Calu3 (cell line): ENCODE measurements around the gene SNX6. TPM values are rescaled to one million over a fixed set of nuclear protein-coding genes. Genes with fewer than 3 reads are reported as not detected.

Experiments
- BruUV-seq: library from RNA; stranded (reverse); fragments of 400-500 nt; replicated peaks from 2 replicates; lab custom pipeline; 2021; lab: Mats Ljungman, UMichigan
- CTCF ChIA-PET: fragments of 300-600 bp; sonication (Branson Sonifier 250); formaldehyde crosslinking; loops from one replicate; lab custom pipeline; 2022; ENCODE audit warnings: antibody characterized with exemption; lab: Charles Lee
- DNase-seq: peaks from one replicate; pipeline ENCODE4 v3.0.0; 2022
- H3K27ac Mint-ChIP-seq: one replicate; pipeline ENCODE4 v1.8.0; 2022; ENCODE audit warnings: mixed read lengths; ENCODE audit not compliant: unreplicated experiment
- H3K27me3 Mint-ChIP-seq: one replicate; pipeline ENCODE4 v1.8.0; 2022; ENCODE audit warnings: mixed read lengths; ENCODE audit not compliant: unreplicated experiment
- H3K36me3 Mint-ChIP-seq: one replicate; pipeline ENCODE4 v1.8.0; 2022; ENCODE audit warnings: mild to moderate bottlenecking, moderate library complexity, mixed read lengths; ENCODE audit not compliant: insufficient read depth, unreplicated experiment
- H3K4me1 Mint-ChIP-seq: one replicate; pipeline ENCODE4 v1.8.0; 2022; ENCODE audit warnings: mild to moderate bottlenecking, low read depth, mixed read lengths; ENCODE audit not compliant: unreplicated experiment
- H3K4me3 Mint-ChIP-seq: one replicate; pipeline ENCODE4 v1.8.0; 2022; ENCODE audit warnings: mild to moderate bottlenecking, low read depth, moderate library complexity, mixed read lengths; ENCODE audit not compliant: unreplicated experiment
- H3K9me3 Mint-ChIP-seq: one replicate; pipeline ENCODE4 v1.8.0; 2022; ENCODE audit warnings: low read depth, mixed read lengths; ENCODE audit not compliant: unreplicated experiment
- CTCF ChIP-seq: fragments of 200-600 bp; IDR thresholded peaks from one replicate; pipeline ENCODE4 v1.8.0; 2022; ENCODE audit warnings: antibody characterized with exemption; ENCODE audit not compliant: unreplicated experiment
- intact Hi-C: fragments of 100-400 bp; cut with micrococcal nuclease; formaldehyde crosslinking; loops from one replicate; pipeline ENCODE4 v1.10.0; 2022; ENCODE audit not compliant: unreplicated experiment
- total RNA-seq: library from RNA; stranded (reverse); gene quantifications from 2 replicates; pipeline ENCODE4 v1.2.3, GENCODE V29; 2022

The SNX6 gene
- total RNA-seq, 1 experiment from 2014 or later = 59.2 TPM

- Mint-ChIP-seq H3K4me1 (no peaks in the 10 kb centered on the region), H3K36me3 (peaks cover 14% of the 10 kb centered on the region), H3K4me3 (no peak overlapping the region), H3K27me3 (no peaks in the 10 kb centered on the region), H3K27ac (no peak overlapping the region), H3K9me3 (peaks cover 2% of the 10 kb centered on the region)
- CTCF ChIA-PET = no interaction called here
- intact Hi-C loops = no loop called here
- no peak for DNase-seq
- BruUV-seq = no TSS peak
- TF ChIP-seq CTCF = no peak
Measured at GRCh38 chr14:34632411-34632978, 2.5 kb upstream of the SNX6 start.

DNA sequence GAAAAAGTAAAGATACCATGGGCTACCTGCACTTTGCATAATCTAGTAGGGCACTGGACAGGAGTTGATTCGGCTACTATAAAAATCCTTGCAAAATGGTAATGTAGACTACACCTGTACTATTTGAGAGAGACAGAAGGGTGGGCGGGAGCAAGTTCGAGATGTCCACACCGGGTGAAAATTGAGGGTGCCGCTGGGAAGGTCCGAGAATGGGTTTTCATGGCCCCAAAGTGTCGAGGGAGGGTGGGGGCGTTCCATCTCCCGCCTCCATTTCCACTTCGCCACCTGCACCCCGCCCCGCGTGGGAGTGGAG, 648 bp downstream of the SNX6 start:
- no TSS peak for BruUV-seq
- no peak for DNase-seq
- TF ChIP-seq CTCF = no peak
- Mint-ChIP-seq H3K4me3 (peak overlapping the region; percentile 90), H3K27ac (peak overlapping the region; percentile 94), H3K4me1 (no peaks in the 10 kb centered on the region), H3K9me3 (peaks cover 2% of the 10 kb centered on the region), H3K36me3 (peaks cover 18% of the 10 kb centered on the region), H3K27me3 (no peaks in the 10 kb centered on the region)
- intact Hi-C loops = no loop called here
- CTCF ChIA-PET = no interaction called here

GRCh38 chr14:34628681-34629135, 1.2 kb downstream of the SNX6 start:
- H3K4me1 Mint-ChIP-seq = no peaks in the 10 kb centered on the region
- DNase-seq = no peak
- CTCF ChIA-PET = no interaction called here
- intact Hi-C loops = no loop called here
- peak overlapping the region; percentile 90 for H3K4me3 Mint-ChIP-seq
- BruUV-seq = no TSS peak
- no peak for TF ChIP-seq CTCF
- no peaks in the 10 kb centered on the region for H3K27me3 Mint-ChIP-seq
- peaks cover 2% of the 10 kb centered on the region for H3K9me3 Mint-ChIP-seq
- peaks cover 18% of the 10 kb centered on the region for H3K36me3 Mint-ChIP-seq
- H3K27ac Mint-ChIP-seq = no peak overlapping the region

GRCh38 chr14:34623506-34623905, 6.4 kb downstream of the SNX6 start:
- CTCF ChIA-PET = no interaction called here
- Mint-ChIP-seq H3K4me3 (no peak overlapping the region), H3K36me3 (peaks cover 25% of the 10 kb centered on the region), H3K4me1 (peaks cover 21% of the 10 kb centered on the region), H3K27me3 (no peaks in the 10 kb centered on the region), H3K27ac (no peak overlapping the region), H3K9me3 (no peaks in the 10 kb centered on the region)
- BruUV-seq = no TSS peak
- no peak for TF ChIP-seq CTCF
- DNase-seq = no peak
- intact Hi-C loops = no loop called here
